GM19025 (cell line): ENCODE measurements around the gene MINDY3.

Experiments
- ATAC-seq: cut with Tn5 transposase; IDR thresholded peaks from one replicate; pipeline ENCODE4 v1.9.1; 2021; ENCODE audit warnings: mild to moderate bottlenecking, low read depth, moderate library complexity; ENCODE audit not compliant: unreplicated experiment

The MINDY3 gene

GRCh38 chr10:15740261-15740660 is 120.0 kb downstream of the MINDY3 start:
- no peak for ATAC-seq

- no peak for ATAC-seq
These were observed 120.9 kb downstream of the MINDY3 start for GRCh38 chr10:15739254-15739970.

- no peak for ATAC-seq
These were observed 121.9 kb downstream of the MINDY3 start for GRCh38 chr10:15738270-15738925.

GRCh38 chr10:15737656-15738055 is 122.7 kb downstream of the MINDY3 start:
- no peak for ATAC-seq

GRCh38 chr10:15735763-15736162 is 124.5 kb downstream of the MINDY3 start:
- ATAC-seq: no peak

- ATAC-seq: no peak
These were observed 130.0 kb downstream of the MINDY3 start for GRCh38 chr10:15730341-15730740.

- ATAC-seq: no peak
These were observed 130.4 kb downstream of the MINDY3 start for GRCh38 chr10:15729890-15730289.
